Transverse colon (tissue), 4 donors: Measurements from ENCODE around the gene KRT13. TPM values are rescaled to one million over a fixed set of nuclear protein-coding genes. Genes with fewer than 3 reads are reported as not detected.

Source experiments
- DNase-seq: peaks from one replicate; pipeline ENCODE4 v3.0.0-alpha.2; 2019
- H3K27ac ChIP-seq, 4 donors: fragments of 200-600 bp; sonication (generic); 2 replicates each; pipeline ENCODE4 v1.5.1; 2016 to 2018; ENCODE audit warnings: inconsistent platforms in 4 of 4
- H3K27me3 ChIP-seq: fragments of 200-600 bp; sonication (generic); 2 replicates; pipeline ENCODE4 v1.5.1; 2017; ENCODE audit warnings: inconsistent platforms
- H3K36me3 ChIP-seq, 4 donors: fragments of 200-600 bp; sonication (generic); 2 replicates each; pipeline ENCODE4 v1.5.1; 2017 to 2019; ENCODE audit warnings: inconsistent platforms in 4 of 4
- H3K4me1 ChIP-seq, 4 donors: fragments of 200-600 bp; sonication (generic); 2 replicates each; pipeline ENCODE4 v1.5.1; 2017 to 2020; ENCODE audit warnings: inconsistent platforms in 4 of 4
- H3K4me3 ChIP-seq, 4 donors: fragments of 200-600 bp; sonication (generic); 1 replicate in 1 of 4; 2 replicates in 3 of 4; pipeline versions ENCODE4 v1.5.1 to v1.6.1; 2017 to 2019; ENCODE audit warnings: inconsistent platforms in 4 of 4
- H3K9me3 ChIP-seq, 2 donors: fragments of 200-600 bp; sonication (generic); 2 replicates each; pipeline ENCODE4 v1.5.1; 2017 to 2019; ENCODE audit warnings: inconsistent platforms in 2 of 2
- CTCF ChIP-seq, 5 experiments: fragments of 200-600 bp in 3 of 5; fragments of 450-650 bp in 2 of 5; sonication (generic) in 3 of 5; IDR thresholded peaks; 1 replicate in 2 of 5; 2 replicates in 3 of 5; pipeline ENCODE4 v1.5.1; 2016 to 2017; ENCODE audit warnings: antibody characterized with exemption in 5 of 5, inconsistent platforms in 3 of 5, mild to moderate bottlenecking in 2 of 5, moderate library complexity in 1 of 5
- EP300 ChIP-seq: sonication (generic); formaldehyde crosslinking; IDR thresholded peaks from one replicate; pipeline ENCODE4 v1.6.1; 2017; ENCODE audit warnings: antibody characterized with exemption, low read depth
- POLR2A ChIP-seq: fragments of 450-650 bp; IDR thresholded peaks from one replicate; pipeline ENCODE4 v1.6.1; 2016; ENCODE audit warnings: antibody characterized with exemption, mild to moderate bottlenecking, moderate library complexity
- POLR2AphosphoS5 ChIP-seq, 3 donors: sonication (generic); formaldehyde crosslinking; IDR thresholded peaks; one replicate each; pipeline ENCODE4 v1.6.1; 2016; ENCODE audit warnings: antibody characterized with exemption in 3 of 3
- WGBS, 2 donors: methylation state at CpG; one replicate each; pipeline ENCODE4 v1.1.5; 2018; ENCODE audit warnings: low coverage in 1 of 2; 5-methylcytosine and 5-hydroxymethylcytosine counted together
- in situ Hi-C, 4 donors: fragments of 200-750 bp; cut with MboI; loops; one replicate each; pipeline versions ENCODE4 v1.15.0 to v1.15.1; 2017; ENCODE audit warnings: low sequenced_read_pairs in 3 of 4, low pct_ligation_motif_present in 1 of 4, low pct_unique_long_range_greater_than_20kb in 1 of 4
- intact Hi-C: fragments of 100-400 bp; cut with DNase I; formaldehyde crosslinking; loops from one replicate; pipeline ENCODE4 v1.15.1; 2023; ENCODE audit warnings: low total_unique reads
- total RNA-seq, 4 donors: library from RNA; depleted of rRNA; stranded (reverse); fragments of >200 nt; gene quantifications; one replicate each; pipeline ENCODE4 v1.1.0, GENCODE V29; 2016

The KRT13 gene
- total RNA-seq, 4 donors from 2014 or later = 0.27 TPM; not detected in 3

- intact Hi-C loops (no loop called here), in situ Hi-C loops (no loop called here)
- H3K4me3 ChIP-seq = no peak overlapping the region
- peaks cover 20% of the 10 kb centered on the region for H3K27me3 ChIP-seq
- H3K36me3 ChIP-seq = no peaks in the 10 kb centered on the region
- TF ChIP-seq CTCF (IDR thresholded peaks at IDR 0.05) (no peak), POLR2A (no peak), POLR2AphosphoS5 (IDR thresholded peaks at IDR 0.05) (no peak), EP300 (no peak)
- peak; percentile 38 for DNase-seq
- peaks cover 9 to 61% (median 41%) of the 10 kb centered on the region in 4 donors for H3K4me1 ChIP-seq
- peak overlapping the region; percentile 81 to 92 (median 82) for H3K27ac ChIP-seq
- H3K9me3 ChIP-seq = no peaks in the 10 kb centered on the region
- 47% methylated on average over 19 of the region's 19 CpGs; no CpG with 5 or more reads in 1 of the 2 donors for WGBS, 2 donors
These were observed 18.4 kb upstream of the KRT13 start for GRCh38 chr17:41523787-41524186.

- Histone ChIP-seq H3K27ac (peak overlapping the region; percentile 81 to 92 (median 82)), H3K27me3 (peaks cover 15% of the 10 kb centered on the region), H3K4me3 (no peak overlapping the region), H3K36me3 (no peaks in the 10 kb centered on the region), H3K4me1 (peaks cover 9 to 55% (median 39%) of the 10 kb centered on the region in 4 donors), H3K9me3 (no peaks in the 10 kb centered on the region)
- in situ Hi-C loops = no loop called here
- intact Hi-C loops = no loop called here
- DNase-seq = no peak
- TF ChIP-seq POLR2AphosphoS5 (IDR thresholded peaks at IDR 0.05) (no peak), EP300 (no peak), CTCF (IDR thresholded peaks at IDR 0.05) (no peak), POLR2A (no peak)
- WGBS, 2 donors = 38 to 48% methylated on average over 2 to 4 of the region's 4 CpGs
These were observed 17.8 kb upstream of the KRT13 start for GRCh38 chr17:41523225-41523593.

DNA sequence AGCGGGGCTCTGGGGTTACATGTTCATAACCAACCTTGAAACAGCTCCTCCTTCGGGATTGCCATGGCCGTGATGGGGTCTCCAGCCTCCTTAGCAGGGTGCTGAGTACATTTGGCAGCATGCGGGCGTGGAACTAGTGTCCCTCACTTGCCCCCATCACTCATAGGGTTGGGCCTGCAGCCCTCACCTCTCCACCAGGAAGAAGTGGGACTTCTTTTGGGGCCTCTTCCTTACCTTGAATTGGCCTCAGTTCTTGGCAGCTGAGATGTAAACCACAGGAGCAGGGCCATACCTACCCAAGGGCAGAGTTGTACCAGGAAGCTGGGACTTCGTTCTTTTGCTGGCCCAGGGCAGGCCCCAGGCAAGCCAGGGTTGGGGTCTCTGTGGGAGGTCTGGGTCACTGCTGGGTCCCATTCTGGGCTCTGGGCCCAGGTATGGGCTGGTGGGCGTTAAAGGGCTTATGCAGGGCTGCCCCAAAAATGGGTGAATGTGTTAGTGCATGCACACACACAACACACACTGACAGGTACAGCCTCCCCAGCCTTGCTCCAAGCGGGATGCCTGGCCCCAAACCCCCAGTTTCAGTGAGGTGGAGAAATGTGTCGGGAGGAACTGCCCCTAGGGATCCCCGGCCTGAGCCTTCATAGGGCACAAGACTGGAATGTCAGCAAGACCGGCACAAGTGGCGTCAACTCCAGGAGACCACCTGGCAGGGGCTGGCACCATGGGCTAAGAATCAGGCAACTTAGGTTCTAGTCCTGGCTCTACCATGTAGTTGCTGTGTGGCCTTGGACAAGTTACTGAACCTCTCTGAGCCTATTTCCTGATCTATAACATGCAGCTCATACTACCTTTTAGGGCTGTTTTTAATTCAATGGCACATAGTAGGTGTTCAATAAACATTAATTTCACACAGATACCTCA lies 17.2 kb upstream of the KRT13 start:
- Histone ChIP-seq H3K36me3 (no peaks in the 10 kb centered on the region), H3K27me3 (peaks cover 8% of the 10 kb centered on the region), H3K9me3 (no peaks in the 10 kb centered on the region), H3K4me1 (peaks cover 9 to 52% (median 36%) of the 10 kb centered on the region in 4 donors), H3K4me3 (no peak overlapping the region), H3K27ac (peak overlapping the region; percentile 81 to 92 (median 82))
- in situ Hi-C loops (no loop called here), intact Hi-C loops (no loop called here)
- peak; percentile 50 for DNase-seq
- WGBS, 2 donors = 60 to 74% methylated on average over 1 to 11 of the region's 12 CpGs
- peak in 1 of 3 donors; percentile 27 for TF ChIP-seq POLR2AphosphoS5 (IDR thresholded peaks at IDR 0.05)
- TF ChIP-seq EP300 = no peak
- TF ChIP-seq POLR2A = peak; percentile 39
- no peak for TF ChIP-seq CTCF (IDR thresholded peaks at IDR 0.05)

- peak; percentile 88 for DNase-seq
- peak; percentile 47 for TF ChIP-seq EP300
- TF ChIP-seq CTCF (IDR thresholded peaks at IDR 0.05) = peak in 2 of 5 experiments; percentile 31 to 54
- peak in 2 of 3 donors; percentile 56 to 72 for TF ChIP-seq POLR2AphosphoS5 (IDR thresholded peaks at IDR 0.05)
- peak; percentile 64 for TF ChIP-seq POLR2A
- 36% methylated on average over 3 of the region's 6 CpGs; no CpG with 5 or more reads in 1 of the 2 donors for WGBS, 2 donors
- Histone ChIP-seq H3K4me3 (no peak overlapping the region), H3K4me1 (peaks cover 9 to 52% (median 35%) of the 10 kb centered on the region in 4 donors), H3K27me3 (no peaks in the 10 kb centered on the region), H3K9me3 (no peaks in the 10 kb centered on the region), H3K36me3 (no peaks in the 10 kb centered on the region), H3K27ac (peak overlapping the region; percentile 81 to 92 (median 82))
- intact Hi-C loops (no loop called here), in situ Hi-C loops (no loop called here)
These were observed 16.3 kb upstream of the KRT13 start for GRCh38 chr17:41521574-41522261.
